Stomach smooth muscle (tissue), 2 donors: Measurements from ENCODE around the gene TMCO4.

Experiments used
- H3K27ac ChIP-seq: one replicate; pipeline ENCODE4 v1.7.0; 2013; ENCODE audit warnings: mild to moderate bottlenecking, low read length, inconsistent platforms
- H3K27me3 ChIP-seq, 2 donors: one replicate each; pipeline ENCODE4 v1.7.0; 2013; ENCODE audit warnings: low read length in 2 of 2; ENCODE audit not compliant: insufficient read depth in 2 of 2, control insufficient read depth in 1 of 2
- H3K36me3 ChIP-seq, 2 donors: one replicate each; pipeline ENCODE4 v1.7.0; 2013; ENCODE audit warnings: low read length in 2 of 2; ENCODE audit not compliant: control insufficient read depth in 2 of 2, insufficient read depth in 2 of 2
- H3K4me1 ChIP-seq: one replicate; pipeline ENCODE4 v1.7.0; 2013; ENCODE audit warnings: low read length; ENCODE audit not compliant: control insufficient read depth, insufficient read depth
- H3K4me3 ChIP-seq, 2 donors: one replicate each; pipeline ENCODE4 v1.7.0; 2013; ENCODE audit warnings: low read length in 2 of 2
- H3K9ac ChIP-seq, 2 donors: one replicate each; pipeline ENCODE4 v1.7.0; 2013; ENCODE audit warnings: low read length in 2 of 2, mild to moderate bottlenecking in 1 of 2
- H3K9me3 ChIP-seq, 2 donors: one replicate each; pipeline ENCODE4 v1.7.0; 2013; ENCODE audit warnings: low read length in 2 of 2; ENCODE audit not compliant: control insufficient read depth in 2 of 2
- donor health status: healthy.
- donor health status: Pancreatic carcinoma.

The TMCO4 gene

GRCh38 chr1:19734472-19734999, 65.2 kb downstream of the TMCO4 start:
- no peak overlapping the region for H3K4me3 ChIP-seq
- peaks cover 3 to 7% of the 10 kb centered on the region in 2 donors for H3K9me3 ChIP-seq
- H3K4me1 ChIP-seq: peaks cover 42% of the 10 kb centered on the region
- peak overlapping the region; percentile 64 for H3K27ac ChIP-seq
- peaks cover 2 to 3% of the 10 kb centered on the region in 2 donors for H3K36me3 ChIP-seq
- H3K9ac ChIP-seq: no peak overlapping the region
- H3K27me3 ChIP-seq: no peaks in the 10 kb centered on the region

- Histone ChIP-seq H3K27ac (no peak overlapping the region), H3K4me1 (peaks cover 42% of the 10 kb centered on the region)
These were observed 65.7 kb downstream of the TMCO4 start for GRCh38 chr1:19734056-19734455.

GRCh38 chr1:19733615-19734014, 66.1 kb downstream of the TMCO4 start:
- no peaks in the 10 kb centered on the region for H3K27me3 ChIP-seq
- no peak overlapping the region for H3K4me3 ChIP-seq
- H3K9me3 ChIP-seq: peaks cover 0 to 7% of the 10 kb centered on the region in 2 donors
- H3K27ac ChIP-seq: no peak overlapping the region
- peaks cover 42% of the 10 kb centered on the region for H3K4me1 ChIP-seq
- H3K9ac ChIP-seq: no peak overlapping the region
- H3K36me3 ChIP-seq: peaks cover 2 to 3% of the 10 kb centered on the region in 2 donors

More at GRCh38 chr1:19734056-19734455, 65.7 kb downstream of the TMCO4 start:
- peaks cover 3 to 7% of the 10 kb centered on the region in 2 donors for H3K9me3 ChIP-seq
- H3K9ac ChIP-seq: no peak overlapping the region
- no peak overlapping the region for H3K4me3 ChIP-seq
- peaks cover 2 to 3% of the 10 kb centered on the region in 2 donors for H3K36me3 ChIP-seq
- no peaks in the 10 kb centered on the region for H3K27me3 ChIP-seq

GRCh38 chr1:19731311-19731821, 68.3 kb downstream of the TMCO4 start:
- Histone ChIP-seq H3K27me3 (no peaks in the 10 kb centered on the region), H3K36me3 (peaks cover 5 to 6% of the 10 kb centered on the region in 2 donors), H3K4me1 (peaks cover 26% of the 10 kb centered on the region), H3K27ac (peak overlapping the region; percentile 58), H3K9ac (no peak overlapping the region), H3K9me3 (peaks cover 0 to 7% of the 10 kb centered on the region in 2 donors), H3K4me3 (no peak overlapping the region)

GRCh38 chr1:19730793-19731192, 68.9 kb downstream of the TMCO4 start:
- peaks cover 21% of the 10 kb centered on the region for H3K4me1 ChIP-seq
- no peaks in the 10 kb centered on the region for H3K27me3 ChIP-seq
- peaks cover 5 to 7% of the 10 kb centered on the region in 2 donors for H3K36me3 ChIP-seq
- no peak overlapping the region for H3K27ac ChIP-seq
- H3K9me3 ChIP-seq: peaks cover 0 to 7% of the 10 kb centered on the region in 2 donors
- H3K4me3 ChIP-seq: no peak overlapping the region
- no peak overlapping the region for H3K9ac ChIP-seq

GRCh38 chr1:19730232-19730631, 69.5 kb downstream of the TMCO4 start:
- Histone ChIP-seq H3K4me3 (no peak overlapping the region), H3K27me3 (no peaks in the 10 kb centered on the region), H3K27ac (no peak overlapping the region), H3K9me3 (peaks cover 0 to 7% of the 10 kb centered on the region in 2 donors), H3K9ac (no peak overlapping the region), H3K4me1 (peaks cover 18% of the 10 kb centered on the region), H3K36me3 (peaks cover 5 to 9% of the 10 kb centered on the region in 2 donors)

- Histone ChIP-seq H3K9me3 (peaks cover 0 to 7% of the 10 kb centered on the region in 2 donors), H3K27ac (no peak overlapping the region), H3K27me3 (no peaks in the 10 kb centered on the region)
These were observed 71.1 kb downstream of the TMCO4 start for GRCh38 chr1:19728413-19729145.

GRCh38 chr1:19725606-19726005, 74.1 kb downstream of the TMCO4 start:
- no peak overlapping the region for H3K9ac ChIP-seq
- H3K27ac ChIP-seq: no peak overlapping the region
- peaks cover 4% of the 10 kb centered on the region for H3K4me1 ChIP-seq
- peaks cover 0 to 7% of the 10 kb centered on the region in 2 donors for H3K9me3 ChIP-seq
- H3K36me3 ChIP-seq: peaks cover 5 to 12% of the 10 kb centered on the region in 2 donors
- no peaks in the 10 kb centered on the region for H3K27me3 ChIP-seq
- no peak overlapping the region for H3K4me3 ChIP-seq

More at GRCh38 chr1:19728413-19729145, 71.1 kb downstream of the TMCO4 start:
- peaks cover 5 to 11% of the 10 kb centered on the region in 2 donors for H3K36me3 ChIP-seq
- H3K9ac ChIP-seq: no peak overlapping the region
- no peak overlapping the region for H3K4me3 ChIP-seq
- H3K4me1 ChIP-seq: peaks cover 9% of the 10 kb centered on the region

GRCh38 chr1:19723874-19724273, 75.8 kb downstream of the TMCO4 start:
- Histone ChIP-seq H3K4me1 (peaks cover 7% of the 10 kb centered on the region), H3K27me3 (no peaks in the 10 kb centered on the region), H3K36me3 (peaks cover 2 to 12% of the 10 kb centered on the region in 2 donors), H3K9ac (no peak overlapping the region), H3K9me3 (no peaks in the 10 kb centered on the region), H3K4me3 (no peak overlapping the region), H3K27ac (no peak overlapping the region)

- H3K27me3 ChIP-seq: no peaks in the 10 kb centered on the region
- peaks cover 0 to 8% of the 10 kb centered on the region in 2 donors for H3K36me3 ChIP-seq
- H3K27ac ChIP-seq: no peak overlapping the region
- H3K9me3 ChIP-seq: no peaks in the 10 kb centered on the region
- H3K9ac ChIP-seq: no peak overlapping the region
- peaks cover 7% of the 10 kb centered on the region for H3K4me1 ChIP-seq
- no peak overlapping the region for H3K4me3 ChIP-seq
These were observed 78.7 kb downstream of the TMCO4 start for GRCh38 chr1:19720973-19721372.

- H3K9me3 ChIP-seq: no peaks in the 10 kb centered on the region
- no peak overlapping the region for H3K27ac ChIP-seq
- H3K4me3 ChIP-seq: no peak overlapping the region
- no peak overlapping the region for H3K9ac ChIP-seq
- no peaks in the 10 kb centered on the region for H3K27me3 ChIP-seq
- peaks cover 0 to 4% of the 10 kb centered on the region in 2 donors for H3K36me3 ChIP-seq
- H3K4me1 ChIP-seq: peaks cover 7% of the 10 kb centered on the region
These were observed 79.5 kb downstream of the TMCO4 start for GRCh38 chr1:19720174-19720573.
